GM21737 (cell line): Measurements from ENCODE around the gene GFRA1.
"Not testable (repeated sequence)": the region's sequence is repeated elsewhere in the genome, so short reads cannot be mapped to it uniquely, and the experiment has no call there.

Experiments
- ATAC-seq: cut with Tn5 transposase; IDR thresholded peaks from one replicate; pipeline ENCODE4 v1.9.1; 2021; ENCODE audit warnings: mild to moderate bottlenecking, moderate library complexity; ENCODE audit not compliant: unreplicated experiment

GFRA1 gene

GRCh38 chr10:116073510-116073909 lies 199.5 kb downstream of the GFRA1 start:
- ATAC-seq = no peak

- ATAC-seq = no peak
Measured at GRCh38 chr10:116073001-116073400, 200.0 kb downstream of the GFRA1 start.

- no peak for ATAC-seq
Measured at GRCh38 chr10:116071453-116072148, 201.4 kb downstream of the GFRA1 start.

GRCh38 chr10:116070743-116071320 lies 202.2 kb downstream of the GFRA1 start:
- no peak for ATAC-seq

GRCh38 chr10:116069856-116070255 lies 203.2 kb downstream of the GFRA1 start:
- no peak for ATAC-seq

- ATAC-seq = no peak
Measured at GRCh38 chr10:116067825-116068224, 205.2 kb downstream of the GFRA1 start.

- ATAC-seq = no peak
Measured at GRCh38 chr10:116063107-116063506, 209.9 kb downstream of the GFRA1 start.

GRCh38 chr10:116060864-116061263 lies 212.1 kb downstream of the GFRA1 start:
- no peak for ATAC-seq

GRCh38 chr10:116059320-116059719 lies 213.7 kb downstream of the GFRA1 start:
- no peak for ATAC-seq

GRCh38 chr10:116056445-116057293 lies 216.3 kb downstream of the GFRA1 start:
- no peak for ATAC-seq

GRCh38 chr10:116055917-116056252 lies 217.1 kb downstream of the GFRA1 start:
- ATAC-seq = no peak

- ATAC-seq = no peak
Measured at GRCh38 chr10:116055252-116055916, 217.6 kb downstream of the GFRA1 start.

GRCh38 chr10:116053910-116054309 lies 219.1 kb downstream of the GFRA1 start:
- ATAC-seq = no peak

- not testable (repeated sequence) for ATAC-seq
Measured at GRCh38 chr10:116053009-116053730, 219.8 kb downstream of the GFRA1 start.

GRCh38 chr10:116052522-116052921 lies 220.5 kb downstream of the GFRA1 start:
- ATAC-seq = not testable (repeated sequence)

- no peak for ATAC-seq
Measured at GRCh38 chr10:116049974-116050304, 223.1 kb downstream of the GFRA1 start.

- no peak for ATAC-seq
Measured at GRCh38 chr10:116049158-116049973, 223.6 kb downstream of the GFRA1 start.

- ATAC-seq = no peak
Measured at GRCh38 chr10:116045366-116046356, 227.3 kb downstream of the GFRA1 start.

GRCh38 chr10:116044801-116045248 lies 228.2 kb downstream of the GFRA1 start:
- no peak for ATAC-seq
